HG03432 (cell line): ENCODE data around the gene C17orf107.
"Not testable (repeated sequence)": the region's sequence is repeated elsewhere in the genome, so short reads cannot be mapped to it uniquely, and the experiment has no call there.

ENCODE experiments used
- ATAC-seq: cut with Tn5 transposase; IDR thresholded peaks from one replicate; pipeline ENCODE4 v1.9.1; 2021; ENCODE audit warnings: mild to moderate bottlenecking, moderate library complexity; ENCODE audit not compliant: unreplicated experiment

The C17orf107 gene

GRCh38 chr17:4898927-4899326, 409 bp upstream of the C17orf107 start:
- no peak for ATAC-seq

DNA sequence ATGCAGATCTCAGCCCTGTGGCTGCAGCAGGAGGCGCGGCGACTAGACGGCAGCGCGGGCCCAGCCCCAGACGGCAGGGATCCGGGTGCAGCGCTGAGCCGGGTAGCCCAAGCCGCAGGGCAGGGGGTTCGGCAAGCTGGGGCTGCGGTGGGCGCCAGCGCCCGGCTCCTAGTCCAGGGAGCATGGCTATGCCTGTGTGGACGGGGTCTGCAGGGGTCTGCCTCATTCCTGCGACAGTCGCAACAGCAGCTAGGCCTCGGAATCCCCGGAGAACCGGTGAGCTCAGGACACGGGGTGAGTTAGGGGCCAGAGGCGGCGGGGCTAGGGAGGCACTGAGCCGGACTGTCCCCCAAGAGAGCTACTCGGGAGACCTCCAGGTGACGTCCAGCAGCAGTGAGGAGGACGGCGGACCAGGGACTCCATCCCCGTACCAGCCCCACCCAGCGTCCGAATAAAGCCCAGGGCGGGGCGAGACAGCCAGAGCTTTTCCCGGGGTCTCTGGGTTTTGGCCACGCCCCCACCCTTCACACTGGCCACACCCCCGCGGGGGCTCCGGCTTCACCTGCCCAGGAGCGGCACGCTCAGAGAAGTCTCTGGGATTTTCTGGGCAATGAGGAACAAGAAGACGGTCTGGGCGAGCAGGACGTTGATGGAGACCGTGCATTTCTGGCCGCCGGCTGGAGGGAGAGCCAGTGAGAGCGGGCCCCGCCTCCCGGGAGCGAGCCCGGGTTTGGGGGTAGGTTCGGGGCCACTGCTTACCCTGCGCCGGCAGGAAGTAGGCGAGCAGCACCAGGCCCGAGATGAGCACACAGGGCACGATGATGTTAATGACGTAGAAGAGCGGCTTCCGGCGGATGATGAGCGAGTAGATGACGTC, 1.1 kb downstream of the C17orf107 start:
- ATAC-seq = no peak

- ATAC-seq = no peak
Observed at GRCh38 chr17:4901108-4901647, 1.8 kb downstream of the C17orf107 start.

- no peak for ATAC-seq
Observed at GRCh38 chr17:4901648-4902344, 2.5 kb downstream of the C17orf107 start.

DNA sequence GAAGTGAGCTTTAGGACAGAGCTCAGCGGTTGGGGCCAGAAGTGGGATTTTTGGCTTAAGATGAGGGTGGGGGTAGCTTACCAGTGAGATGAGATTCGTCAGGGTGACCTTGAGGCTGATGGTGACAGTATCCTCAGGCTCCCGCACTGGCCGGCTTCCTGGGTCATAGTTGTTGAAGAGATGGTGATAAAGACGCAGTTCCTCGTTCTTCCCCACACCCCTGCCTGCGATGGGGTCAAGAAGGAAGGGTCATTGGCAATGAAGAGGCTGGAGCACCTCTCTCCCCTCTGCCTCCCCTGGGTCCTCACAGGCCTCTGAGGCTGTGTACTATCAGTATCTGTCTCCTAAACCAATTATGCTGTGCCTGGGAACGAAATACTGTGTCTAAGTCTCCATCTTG, 3.2 kb downstream of the C17orf107 start:
- ATAC-seq = no peak

- no peak for ATAC-seq
Observed at GRCh38 chr17:4903051-4903818, 3.9 kb downstream of the C17orf107 start, which contains the start of gene CHRNE. Gene CHRNE, minus strand, starts transcription at chr17:4903098. Its CDS starts 35 bp downstream, at chr17:4903063.

DNA sequence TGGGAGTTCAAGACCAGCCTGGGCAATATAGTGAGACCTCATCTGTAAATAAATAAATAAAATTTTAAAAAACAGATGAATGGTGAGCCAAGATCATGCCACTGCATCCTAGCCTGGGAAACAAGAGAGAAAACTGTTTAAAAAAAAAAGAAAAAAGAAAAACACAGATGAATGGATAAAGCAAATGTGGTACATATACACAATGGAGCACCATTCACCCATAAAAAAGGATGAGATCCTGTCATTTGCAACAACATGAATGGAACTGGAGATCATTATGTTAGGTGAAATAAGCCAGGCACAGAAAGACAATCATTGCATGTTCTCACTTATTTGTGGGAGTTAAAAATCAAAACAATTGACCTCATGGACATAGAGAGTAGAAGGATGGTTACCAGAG, 7.3 kb downstream of the C17orf107 start:
- ATAC-seq = not testable (repeated sequence)

DNA sequence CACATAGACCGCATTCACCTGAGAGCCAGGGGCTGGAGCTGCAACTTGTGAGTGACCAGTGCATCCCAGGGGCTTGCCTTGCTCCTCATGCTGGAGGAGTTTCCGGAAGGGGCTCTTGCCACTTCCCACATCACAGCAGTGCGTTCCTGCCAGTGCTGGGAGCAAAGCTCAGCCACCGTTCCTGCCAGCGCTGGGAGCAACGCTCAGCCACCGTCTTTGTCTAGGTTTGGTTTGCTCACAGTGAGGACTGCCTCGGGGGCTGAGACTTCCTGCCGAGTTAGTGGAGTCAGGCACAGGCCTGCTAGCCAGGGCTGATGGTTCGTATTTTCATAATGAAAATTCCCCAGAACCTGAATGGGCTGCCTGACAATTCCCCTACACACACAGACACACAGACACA, 9.0 kb downstream of the C17orf107 start:
- ATAC-seq = no peak

- no peak for ATAC-seq
Observed at GRCh38 chr17:4908711-4909496, 9.6 kb downstream of the C17orf107 start.

DNA sequence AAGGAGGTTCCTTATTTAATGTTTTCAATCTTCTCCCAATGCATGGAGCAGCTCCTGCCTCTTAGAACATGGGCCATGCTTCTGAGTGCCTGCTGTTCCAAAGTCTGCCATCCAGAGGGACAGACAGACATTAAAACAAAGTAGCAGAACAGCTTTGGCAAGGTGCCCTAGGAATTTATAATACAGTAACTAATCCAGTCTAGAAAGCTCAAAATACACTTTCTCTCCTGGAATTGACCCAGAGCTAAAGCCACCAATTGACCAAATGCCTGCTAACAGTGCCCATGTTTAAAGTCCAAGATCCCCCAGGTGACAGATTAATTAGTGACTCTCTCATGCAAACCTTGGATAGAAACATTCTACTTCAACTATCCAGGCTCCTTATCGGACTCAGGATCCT, 14.7 kb downstream of the C17orf107 start:
- ATAC-seq = no peak

DNA sequence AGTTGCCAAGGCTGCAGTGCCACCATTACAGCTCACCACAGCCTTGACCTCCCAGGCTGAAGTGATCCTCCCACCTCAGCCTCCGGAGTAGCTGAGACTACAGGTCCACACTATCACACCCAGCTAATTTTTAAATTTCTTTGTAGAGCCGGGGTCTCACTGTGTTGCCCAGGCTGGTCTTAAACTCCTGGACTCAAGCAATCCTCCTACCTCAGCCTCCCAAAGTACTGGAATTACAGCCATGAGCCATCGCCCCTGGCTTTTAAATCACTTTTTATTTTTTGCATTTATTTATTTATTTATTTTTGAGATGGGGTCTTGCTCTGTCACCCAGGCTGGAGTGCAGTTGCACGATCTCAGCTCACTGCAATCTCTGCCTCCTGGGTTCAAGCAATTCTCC, 15.2 kb downstream of the C17orf107 start:
- not testable (repeated sequence) for ATAC-seq

- no peak for ATAC-seq
Observed at GRCh38 chr17:4919511-4920047, 20.2 kb downstream of the C17orf107 start.

GRCh38 chr17:4920351-4921048, 21.2 kb downstream of the C17orf107 start:
- no peak for ATAC-seq

GRCh38 chr17:4921320-4921719, 22.0 kb downstream of the C17orf107 start:
- no peak for ATAC-seq

DNA sequence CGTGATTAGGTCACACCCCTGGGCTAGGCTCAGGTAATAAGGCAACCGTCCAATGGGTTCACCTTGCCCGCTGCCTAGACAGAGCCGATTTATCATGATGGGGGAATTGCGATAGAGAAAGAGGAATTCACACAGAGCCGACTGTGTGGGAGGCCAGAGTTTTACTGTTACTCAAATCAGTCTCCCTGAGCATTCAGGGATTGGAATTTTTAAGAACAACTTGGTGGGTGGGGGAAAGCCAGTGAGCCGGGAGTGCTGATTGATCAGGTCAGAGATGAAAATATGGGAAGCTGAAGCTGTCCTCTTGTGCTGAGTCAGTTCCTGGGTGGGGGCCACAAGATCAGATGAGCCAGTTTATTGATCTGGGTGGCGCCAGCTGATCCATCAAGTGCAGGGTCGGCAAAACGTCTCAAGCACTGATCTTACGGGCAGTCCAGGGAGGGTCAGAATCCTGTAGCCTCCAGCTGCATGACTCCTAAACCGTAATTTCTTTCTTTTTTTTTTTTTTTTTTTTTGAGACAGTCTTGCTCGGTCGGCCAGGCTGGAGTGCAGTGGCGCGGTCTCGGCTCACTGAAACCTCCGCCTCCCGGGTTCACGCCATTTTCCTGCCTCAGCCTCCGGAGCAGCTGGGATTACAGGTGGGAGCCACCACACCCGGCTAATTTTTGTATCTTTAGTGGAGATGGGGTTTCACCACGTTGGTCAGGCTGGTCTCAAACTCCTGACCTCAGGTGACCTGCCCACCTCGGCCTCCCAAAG, 27.4 kb downstream of the C17orf107 start:
- ATAC-seq = not testable (repeated sequence)

- ATAC-seq = no peak
Observed at GRCh38 chr17:4928881-4929280, 29.5 kb downstream of the C17orf107 start.

GRCh38 chr17:4931963-4932362, 32.6 kb downstream of the C17orf107 start, which contains the start of gene GP1BA:
Gene GP1BA, plus strand, starts transcription at chr17:4932277. Its CDS starts 328 bp downstream, at chr17:4932605.
- ATAC-seq = no peak

DNA sequence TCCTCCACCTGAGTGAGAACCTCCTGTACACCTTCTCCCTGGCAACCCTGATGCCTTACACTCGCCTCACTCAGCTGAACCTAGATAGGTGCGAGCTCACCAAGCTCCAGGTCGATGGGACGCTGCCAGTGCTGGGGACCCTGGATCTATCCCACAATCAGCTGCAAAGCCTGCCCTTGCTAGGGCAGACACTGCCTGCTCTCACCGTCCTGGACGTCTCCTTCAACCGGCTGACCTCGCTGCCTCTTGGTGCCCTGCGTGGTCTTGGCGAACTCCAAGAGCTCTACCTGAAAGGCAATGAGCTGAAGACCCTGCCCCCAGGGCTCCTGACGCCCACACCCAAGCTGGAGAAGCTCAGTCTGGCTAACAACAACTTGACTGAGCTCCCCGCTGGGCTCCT, 33.4 kb downstream of the C17orf107 start:
- no peak for ATAC-seq

GRCh38 chr17:4933646-4934045, 34.3 kb downstream of the C17orf107 start:
- ATAC-seq = no peak
